Measurements from ENCODE around the gene COX4I2. TPM values are rescaled to one million over a fixed set of nuclear protein-coding genes. Genes with fewer than 3 reads are reported as not detected.

COX4I2 gene
- 4.5 TPM for total RNA-seq

GRCh38 chr20:31637660-31638059 is at the start of gene COX4I2:
COX4I2 (plus strand) TSS chr20:31637912; CDS start chr20:31639018, 1,106 bp downstream.

GRCh38 chr20:31605031-31605901 is 32.4 kb upstream of the COX4I2 start, which contains the start of gene ID1:
ID1 (plus strand) TSS chr20:31605289; CDS start chr20:31605388, 99 bp downstream.

Small RNA genes lying within 50 kb of the gene (small RNA-seq; reads per million reads assigned to genes)
- not detected for gene MIR3193 (ENCODE audit: low replicate concordance)

Other genes with a start within 250 kb of the COX4I2 start
- gene DEFB119, start 247.3 kb upstream of the COX4I2 start, total RNA-seq: not detected
- not detected for gene DEFB121, start 231.7 kb upstream of the COX4I2 start, total RNA-seq
- gene DEFB123, start 197.3 kb upstream of the COX4I2 start, total RNA-seq: not detected
- gene DEFB124, start 162.8 kb upstream of the COX4I2 start, total RNA-seq: not detected
- 2.8 TPM for gene REM1, start 162.6 kb upstream of the COX4I2 start, total RNA-seq
- gene HM13, start 123.5 kb upstream of the COX4I2 start, total RNA-seq: 79.2 TPM
- 748 TPM for gene ID1, start 32.6 kb upstream of the COX4I2 start, total RNA-seq
- gene BCL2L1, start 85.0 kb downstream of the COX4I2 start, total RNA-seq: 80.6 TPM
- 16.1 TPM for gene TPX2, start 101.4 kb downstream of the COX4I2 start, total RNA-seq
- gene MYLK2, start 181.4 kb downstream of the COX4I2 start, total RNA-seq: 21.3 TPM
- 5.3 TPM for gene FOXS1, start 207.7 kb downstream of the COX4I2 start, total RNA-seq
- gene DUSP15, start 232.6 kb downstream of the COX4I2 start, total RNA-seq: 18.0 TPM
- 2.0 TPM for gene TTLL9, start 232.7 kb downstream of the COX4I2 start, total RNA-seq